Jurkat, Clone E6-1 (cell line): Measurements from ENCODE around the gene GNAI1.

ENCODE experiments used
- DNase-seq: peaks from one replicate; pipeline ENCODE4 v3.0.0-alpha.2; 2011; ENCODE audit warnings: low read depth, low spot score
- H3K4me3 ChIP-seq: 2 replicates; pipeline ENCODE4 v1.5.1; 2011; ENCODE audit warnings: mild to moderate bottlenecking, low read length, control low read depth, moderate library complexity

GNAI1 gene

GRCh38 chr7:80235334-80235733 is 100.7 kb downstream of the GNAI1 start:
- H3K4me3 ChIP-seq: no peak overlapping the region
- no peak for DNase-seq

DNA sequence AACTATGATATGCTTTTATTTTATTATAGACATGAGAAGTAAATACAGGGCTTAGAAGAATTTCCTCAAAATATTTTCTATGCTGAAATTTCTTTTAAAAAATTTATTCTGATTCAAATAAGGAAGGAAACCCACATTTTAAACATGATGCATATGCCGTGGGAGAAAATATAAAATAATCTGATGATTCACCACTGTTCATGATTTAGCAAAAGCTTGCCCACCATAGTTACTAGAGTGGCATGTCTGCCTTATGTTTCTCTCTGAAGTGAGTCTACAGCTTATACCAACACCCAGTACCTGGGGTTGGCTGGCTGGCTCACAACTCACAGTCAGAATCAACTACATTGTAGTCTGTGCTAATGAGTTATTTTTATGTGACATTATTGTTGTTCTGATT is 102.0 kb downstream of the GNAI1 start:
- DNase-seq: no peak
- H3K4me3 ChIP-seq: no peak overlapping the region

- H3K4me3 ChIP-seq: no peak overlapping the region
- DNase-seq: no peak
Observed at GRCh38 chr7:80240265-80241025, 105.8 kb downstream of the GNAI1 start.

DNA sequence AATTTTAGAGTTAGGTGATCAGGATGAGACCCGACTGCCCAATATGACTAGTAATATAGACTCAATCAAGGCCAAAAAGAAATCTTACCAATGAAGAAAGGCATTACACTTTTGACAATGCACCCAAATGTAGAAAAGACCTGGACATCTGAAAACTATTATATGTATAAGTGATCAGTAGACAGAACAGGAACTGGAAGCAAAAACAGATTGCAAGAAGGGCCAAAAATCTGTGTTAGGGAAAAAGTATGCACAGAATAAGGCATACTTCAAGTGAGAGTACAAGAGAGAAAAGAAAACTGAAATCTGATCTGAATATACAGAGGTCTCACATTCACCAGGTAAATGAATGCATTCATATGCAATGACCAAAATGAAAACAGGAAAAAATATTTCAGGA is 107.0 kb downstream of the GNAI1 start:
- H3K4me3 ChIP-seq: no peak overlapping the region
- no peak for DNase-seq

- H3K4me3 ChIP-seq: no peak overlapping the region
- DNase-seq: no peak
Observed at GRCh38 chr7:80243425-80243824, 108.8 kb downstream of the GNAI1 start.

GRCh38 chr7:80244206-80244916 is 109.7 kb downstream of the GNAI1 start:
- H3K4me3 ChIP-seq: no peak overlapping the region
- no peak for DNase-seq

DNA sequence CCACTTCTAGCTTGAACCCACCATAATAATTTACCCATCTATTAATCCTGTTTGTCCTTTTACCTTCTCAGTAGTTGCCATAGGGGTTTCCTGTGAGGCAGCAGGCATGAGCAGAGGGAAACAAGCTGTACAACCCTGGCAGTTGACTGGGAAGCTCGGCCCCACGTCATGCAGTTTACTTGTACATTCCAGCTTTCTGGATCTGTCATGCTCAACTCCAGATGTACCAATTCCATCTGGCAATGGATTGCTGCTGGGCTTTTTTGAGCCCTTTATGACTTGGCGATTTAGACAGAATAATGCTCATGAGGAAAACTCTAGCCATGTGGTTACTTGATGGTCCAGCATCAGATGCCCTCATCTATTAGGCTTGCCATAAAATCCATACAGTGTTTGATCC is 112.5 kb downstream of the GNAI1 start:
- DNase-seq: no peak
- no peak overlapping the region for H3K4me3 ChIP-seq

DNA sequence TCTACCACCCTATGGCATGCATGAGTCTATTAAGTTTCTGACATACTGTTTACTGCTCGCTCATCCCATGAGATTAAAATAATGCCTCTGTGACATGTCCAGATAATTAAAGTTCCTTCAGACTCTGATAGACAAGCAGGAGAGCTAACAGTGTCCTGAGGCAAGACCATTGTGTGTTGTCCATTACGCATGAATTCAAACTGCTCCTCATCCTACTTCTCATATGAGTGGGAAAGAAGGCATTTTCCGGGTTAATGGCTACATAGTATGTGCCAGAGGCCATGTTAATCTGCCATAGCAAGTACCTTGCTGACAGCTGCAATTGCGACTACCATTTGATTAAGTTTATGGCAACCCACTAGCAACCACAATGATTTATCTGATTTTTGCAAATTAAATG is 113.3 kb downstream of the GNAI1 start:
- no peak for DNase-seq
- H3K4me3 ChIP-seq: no peak overlapping the region

DNA sequence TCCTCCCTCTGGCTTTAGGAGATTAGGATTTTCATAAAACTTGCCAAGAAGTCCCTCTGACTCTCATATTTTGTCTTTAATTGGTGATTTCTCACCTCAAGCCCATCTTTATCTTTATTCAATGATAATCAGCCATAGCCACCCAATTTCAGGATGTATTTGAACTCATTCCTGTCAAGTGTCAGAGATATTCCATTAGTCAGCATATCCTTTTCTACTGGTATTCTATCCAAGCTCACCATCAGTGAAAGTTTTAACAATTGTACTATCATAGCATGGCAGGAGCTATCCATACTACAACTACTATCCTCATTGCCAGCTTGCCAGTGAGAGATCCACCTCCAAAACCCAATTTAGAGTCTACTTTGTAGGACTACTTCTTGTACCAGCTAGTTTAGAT is 114.6 kb downstream of the GNAI1 start:
- DNase-seq: no peak
- no peak overlapping the region for H3K4me3 ChIP-seq

DNA sequence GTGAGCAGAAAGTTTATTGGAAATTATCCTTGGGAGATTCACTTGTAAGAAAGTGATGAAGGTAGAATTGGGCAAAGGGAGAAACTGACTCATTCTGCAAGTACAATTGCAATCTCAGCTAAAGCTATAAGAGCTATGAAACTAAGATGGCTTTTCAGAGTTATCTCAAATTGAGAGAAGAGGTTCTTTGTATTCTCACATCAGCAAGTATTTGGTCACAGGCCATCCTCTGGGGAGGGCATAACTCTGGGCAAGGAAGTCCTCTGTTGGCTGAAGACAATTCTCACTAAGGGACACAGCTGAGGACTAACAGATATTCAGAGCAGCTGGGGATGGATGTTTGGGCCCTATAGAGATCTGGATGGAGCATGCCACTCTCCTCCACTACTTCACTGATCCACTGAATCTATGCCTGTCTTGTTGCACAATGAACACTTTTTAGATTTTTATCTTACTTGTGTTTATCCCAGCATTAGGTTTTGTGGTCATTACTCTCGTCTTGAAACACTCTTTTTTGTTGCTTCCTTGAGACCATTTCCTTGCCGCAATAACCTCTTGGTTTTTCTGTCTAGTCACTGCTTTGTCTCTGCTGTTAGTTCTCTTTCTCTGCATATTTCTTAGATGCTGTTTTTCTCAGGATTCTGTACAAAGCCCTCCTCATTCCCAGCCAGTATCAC is 115.1 kb downstream of the GNAI1 start:
- no peak for DNase-seq
- H3K4me3 ChIP-seq: no peak overlapping the region

GRCh38 chr7:80253237-80253636 is 118.6 kb downstream of the GNAI1 start:
- no peak overlapping the region for H3K4me3 ChIP-seq
- no peak for DNase-seq

DNA sequence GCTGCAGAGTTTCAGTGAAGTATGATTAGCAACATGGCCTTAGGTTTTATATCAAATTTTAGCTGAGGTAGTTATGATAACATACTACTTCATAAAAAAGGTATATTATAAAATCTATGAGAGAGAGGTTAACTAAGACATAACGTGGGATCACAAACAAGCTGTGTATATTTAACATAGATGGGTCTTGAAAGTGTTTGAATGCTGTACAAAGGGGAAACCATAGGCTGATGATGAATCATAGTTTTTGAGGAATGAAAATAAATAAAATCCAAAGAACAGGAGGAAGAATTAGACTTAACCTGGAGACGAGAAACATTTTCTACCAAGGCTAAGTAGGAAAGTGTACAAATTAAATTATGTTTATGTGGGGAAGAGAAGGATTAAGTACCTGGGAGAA is 119.0 kb downstream of the GNAI1 start:
- no peak for DNase-seq
- H3K4me3 ChIP-seq: no peak overlapping the region

GRCh38 chr7:80255656-80256055 is 121.0 kb downstream of the GNAI1 start:
- H3K4me3 ChIP-seq: no peak overlapping the region
- DNase-seq: no peak

DNA sequence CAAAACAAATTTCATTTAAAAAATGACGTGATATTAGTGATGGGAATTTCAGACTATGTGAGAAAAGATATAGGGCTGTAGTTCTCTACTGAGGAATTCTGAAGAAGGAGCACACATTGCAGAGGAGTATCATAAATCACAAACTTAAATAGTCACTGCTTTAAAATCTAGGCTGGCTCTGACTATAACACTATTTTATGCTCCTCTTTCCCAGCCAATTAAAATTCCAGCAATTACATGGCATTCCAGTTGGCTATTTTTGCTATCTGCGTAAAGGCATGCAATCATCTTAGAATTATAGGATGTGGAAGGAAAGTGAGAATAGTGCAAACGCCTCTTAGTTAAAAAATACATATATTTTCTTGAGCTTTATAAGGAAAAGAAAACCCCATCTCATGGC is 123.1 kb downstream of the GNAI1 start:
- no peak for DNase-seq
- H3K4me3 ChIP-seq: no peak overlapping the region

DNA sequence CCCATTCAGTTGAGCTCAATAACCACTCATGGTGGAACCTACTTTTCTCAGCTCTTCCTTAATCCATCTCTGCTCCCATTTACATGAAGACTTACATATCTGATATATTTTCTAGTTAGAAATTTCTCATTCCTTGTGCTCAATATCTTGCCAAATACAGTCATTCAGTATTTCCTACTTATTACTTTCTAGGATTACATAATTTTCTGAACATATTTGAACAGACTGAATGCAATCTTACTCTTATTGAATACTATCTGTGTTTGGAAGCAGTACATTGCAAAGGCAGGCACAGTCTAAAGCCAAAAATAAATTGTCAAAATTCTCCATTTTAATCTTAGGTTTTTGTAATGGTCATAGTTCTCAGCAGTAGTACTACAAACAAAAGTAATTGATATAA is 126.0 kb downstream of the GNAI1 start:
- DNase-seq: no peak

GRCh38 chr7:80263333-80263732 is 128.7 kb downstream of the GNAI1 start:
- no peak for DNase-seq
- H3K4me3 ChIP-seq: no peak overlapping the region

More for the DNA sequence above, 126.0 kb downstream of the GNAI1 start:
- no peak overlapping the region for H3K4me3 ChIP-seq

DNA sequence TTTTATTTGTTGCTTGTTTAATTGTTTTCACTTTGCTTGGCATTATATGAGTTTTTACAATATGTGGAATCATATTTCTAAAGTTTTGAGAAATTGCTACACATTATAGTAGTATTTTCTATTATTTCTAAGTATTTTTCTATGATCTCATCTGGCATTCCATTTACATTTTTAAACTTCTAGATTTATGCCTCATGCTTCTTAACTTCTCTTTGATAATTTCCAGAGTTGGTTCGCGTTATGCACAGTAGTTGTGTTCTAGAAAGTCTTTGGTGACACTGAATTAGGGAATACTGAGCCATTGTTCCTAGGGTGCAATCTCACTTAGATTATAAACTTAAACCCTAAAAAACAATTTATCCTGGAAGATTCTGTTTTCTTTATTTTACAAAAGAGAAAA is 129.2 kb downstream of the GNAI1 start:
- no peak for DNase-seq
- no peak overlapping the region for H3K4me3 ChIP-seq

GRCh38 chr7:80264769-80265495 is 130.3 kb downstream of the GNAI1 start:
- no peak for DNase-seq
- H3K4me3 ChIP-seq: no peak overlapping the region

DNA sequence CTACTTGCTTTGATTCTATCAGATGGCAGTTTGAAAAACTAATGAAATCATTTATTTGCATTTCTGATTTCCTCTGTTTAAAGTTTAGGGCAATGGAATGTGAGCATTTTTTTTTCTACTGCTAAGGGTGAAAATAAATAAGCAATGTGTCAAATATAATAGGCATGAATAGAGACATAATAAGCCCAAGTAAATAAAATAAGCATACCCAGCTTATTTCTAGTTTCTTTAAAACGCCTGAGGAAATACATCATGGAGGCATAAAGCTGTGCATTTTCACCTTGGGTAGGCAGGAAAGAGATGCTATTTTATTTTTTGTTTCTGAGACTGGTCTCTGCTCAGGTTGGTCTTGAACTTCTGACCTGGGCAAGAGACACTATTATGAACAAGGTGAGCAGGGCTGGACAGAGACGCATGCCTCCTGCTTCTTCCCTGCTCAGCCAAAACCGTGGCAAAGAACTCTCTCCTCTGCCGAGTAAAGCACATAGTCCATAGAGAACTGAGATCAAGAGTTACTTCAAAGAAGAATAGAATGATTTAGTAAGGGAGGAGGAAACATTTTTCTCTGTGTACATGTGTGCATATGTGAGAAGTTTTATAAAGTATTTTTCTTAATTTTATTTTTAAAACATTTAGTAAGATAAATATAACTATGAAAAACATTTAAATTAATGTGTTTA is 138.1 kb downstream of the GNAI1 start:
- DNase-seq: no peak
- no peak overlapping the region for H3K4me3 ChIP-seq
